GM10248 (cell line): ENCODE measurements around the gene CLEC2B.

ENCODE experiments used
- CTCF ChIA-PET: fragments of 300-600 bp; sonication (Branson Sonifier 250); formaldehyde crosslinking; extraction: SDS; loops from one replicate; lab custom pipeline; 2021; ENCODE audit warnings: antibody characterized with exemption; lab: Yijun Ruan, JAX
- POLR2A ChIA-PET: fragments of 350-650 bp; sonication (Branson Sonifier 250); formaldehyde crosslinking; extraction: SDS; loops from one replicate; lab custom pipeline; 2020; ENCODE audit warnings: antibody characterized with exemption; lab: Yijun Ruan, JAX
- DNase-seq: peaks from one replicate; pipeline ENCODE4 v3.0.0; 2012; ENCODE audit errors: extremely low spot score
- TF ChIP-seq, protein P1 (sequence below): IDR thresholded peaks from 2 replicates; pipeline ENCODE4 v1.5.1; 2012; ENCODE audit warnings: mild to moderate bottlenecking, low read depth; ENCODE audit errors: extremely low read depth, missing control alignments, control extremely low read depth

The CLEC2B gene

DNA sequence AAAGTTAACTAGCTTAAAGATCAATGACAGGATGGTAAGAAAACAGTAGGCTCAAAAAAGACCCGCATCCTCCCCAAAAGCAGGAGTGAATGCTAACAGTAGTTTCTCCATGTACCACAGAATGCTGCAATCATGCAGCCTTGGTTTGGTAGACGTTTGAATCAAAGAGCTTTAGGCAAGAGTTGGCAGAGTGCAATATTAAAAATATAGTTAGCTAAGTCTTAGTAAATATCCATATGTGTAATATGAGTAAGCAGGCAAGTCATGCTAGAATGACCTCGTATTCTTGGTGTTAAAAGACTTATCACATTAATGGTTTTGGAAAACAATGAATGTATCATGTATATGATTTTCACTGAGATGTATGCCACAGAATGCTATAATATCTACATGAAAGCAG is 60.6 kb downstream of the CLEC2B start:
- CTCF ChIA-PET, result interaction anchor here (1.1 to 4.1 kb wide), 3 partner anchors 10 to 66 kb away, joined by 3 to 28 read pairs (median 7); no protein-coding TSS in a partner anchor
- POLR2A ChIA-PET, result no interaction called here
- DNase-seq, result no peak
- TF ChIP-seq, protein P1, sequence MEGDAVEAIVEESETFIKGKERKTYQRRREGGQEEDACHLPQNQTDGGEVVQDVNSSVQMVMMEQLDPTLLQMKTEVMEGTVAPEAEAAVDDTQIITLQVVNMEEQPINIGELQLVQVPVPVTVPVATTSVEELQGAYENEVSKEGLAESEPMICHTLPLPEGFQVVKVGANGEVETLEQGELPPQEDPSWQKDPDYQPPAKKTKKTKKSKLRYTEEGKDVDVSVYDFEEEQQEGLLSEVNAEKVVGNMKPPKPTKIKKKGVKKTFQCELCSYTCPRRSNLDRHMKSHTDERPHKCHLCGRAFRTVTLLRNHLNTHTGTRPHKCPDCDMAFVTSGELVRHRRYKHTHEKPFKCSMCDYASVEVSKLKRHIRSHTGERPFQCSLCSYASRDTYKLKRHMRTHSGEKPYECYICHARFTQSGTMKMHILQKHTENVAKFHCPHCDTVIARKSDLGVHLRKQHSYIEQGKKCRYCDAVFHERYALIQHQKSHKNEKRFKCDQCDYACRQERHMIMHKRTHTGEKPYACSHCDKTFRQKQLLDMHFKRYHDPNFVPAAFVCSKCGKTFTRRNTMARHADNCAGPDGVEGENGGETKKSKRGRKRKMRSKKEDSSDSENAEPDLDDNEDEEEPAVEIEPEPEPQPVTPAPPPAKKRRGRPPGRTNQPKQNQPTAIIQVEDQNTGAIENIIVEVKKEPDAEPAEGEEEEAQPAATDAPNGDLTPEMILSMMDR, result no peak

DNA sequence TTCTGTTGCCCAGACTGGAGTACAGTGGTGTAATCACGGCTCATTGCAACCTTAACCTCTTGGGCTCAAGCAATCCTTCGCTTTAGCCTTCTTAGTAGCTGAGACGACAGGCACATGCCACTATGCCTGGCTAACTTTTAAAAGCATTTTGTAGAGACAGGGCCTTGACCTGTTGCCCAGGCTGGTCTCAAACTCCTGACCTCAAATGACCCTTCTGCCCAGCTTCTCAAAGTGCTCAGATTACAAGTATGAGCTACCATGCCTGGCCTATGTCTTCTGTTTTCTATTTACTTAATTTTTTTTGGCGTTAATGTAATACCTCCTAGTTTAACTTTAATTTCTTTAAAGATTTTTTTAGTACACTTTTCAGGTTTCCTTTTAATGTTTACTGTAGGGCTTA is 62.4 kb downstream of the CLEC2B start:
- no peak for DNase-seq
- POLR2A ChIA-PET, result no interaction called here
- TF ChIP-seq, protein P1, result no peak
- CTCF ChIA-PET, result interaction anchor here (2.0 to 4.1 kb wide), 2 partner anchors 8 to 57 kb away, joined by 7 to 28 read pairs; no protein-coding TSS in a partner anchor

DNA sequence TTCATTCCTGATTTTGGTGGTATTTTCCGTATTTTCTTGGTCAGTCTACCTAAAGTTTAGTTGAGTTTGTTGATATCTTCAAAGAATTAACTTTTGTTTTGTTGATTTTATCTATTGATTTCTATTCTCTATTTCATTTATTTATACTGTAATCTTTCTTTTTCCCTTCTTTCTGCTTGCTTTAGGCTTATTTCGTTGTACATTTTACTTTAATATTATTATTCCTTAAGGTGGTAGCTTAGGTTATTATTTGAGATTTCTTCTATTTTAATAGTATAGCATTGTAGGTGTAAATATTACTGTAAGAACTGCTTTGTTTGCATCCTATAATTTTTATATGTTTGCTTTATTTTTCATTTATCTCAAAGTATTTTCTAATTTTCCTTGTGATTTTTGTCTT is 63.3 kb downstream of the CLEC2B start:
- CTCF ChIA-PET, result interaction anchor here (1.7 to 2.0 kb wide), 2 partner anchors 8 to 56 kb away, joined by 5 to 7 read pairs; no protein-coding TSS in a partner anchor
- TF ChIP-seq, protein P1, result no peak

More for the DNA sequence above, 63.3 kb downstream of the CLEC2B start:
- DNase-seq, result no peak
- POLR2A ChIA-PET, result no interaction called here
